GM12891 (cell line): ENCODE measurements around the gene NUBP1.

Experiments used
- DNase-seq: peaks from one replicate; pipeline ENCODE4 v3.0.0; 2011; ENCODE audit warnings: low spot score; ENCODE audit not compliant: insufficient read length
- FAIRE-seq: peaks from 2 replicates; lab custom pipeline; 2011; peaks lifted over from hg19 to GRCh38; lab: Jason Lieb, UNC
- PAX5 ChIP-seq: IDR thresholded peaks from 2 replicates; pipeline ENCODE4 v1.6.1; 2011; ENCODE audit warnings: low read length, moderate library complexity, mild to moderate bottlenecking; ENCODE audit not compliant: insufficient read depth, severe bottlenecking
- POLR2A ChIP-seq: IDR thresholded peaks from 2 replicates; pipeline ENCODE4 v1.6.1; 2011; ENCODE audit warnings: low read depth, low read length, control low read depth
- POLR2AphosphoS5 ChIP-seq: IDR thresholded peaks from 2 replicates; pipeline ENCODE4 v1.6.1; 2011; ENCODE audit warnings: low read depth, low read length, control low read depth
- POU2F2 ChIP-seq: IDR thresholded peaks from 2 replicates; pipeline ENCODE4 v1.6.1; 2011; ENCODE audit warnings: low read depth, mild to moderate bottlenecking, control low read depth, low read length, moderate library complexity
- SPI1 ChIP-seq: IDR thresholded peaks from 2 replicates; pipeline ENCODE4 v1.6.1; 2011; ENCODE audit warnings: low read depth, low read length, control low read depth
- TAF1 ChIP-seq: IDR thresholded peaks from 2 replicates; pipeline ENCODE4 v1.6.1; 2011; ENCODE audit warnings: low read depth, low read length, control low read depth

Gene NUBP1

DNA sequence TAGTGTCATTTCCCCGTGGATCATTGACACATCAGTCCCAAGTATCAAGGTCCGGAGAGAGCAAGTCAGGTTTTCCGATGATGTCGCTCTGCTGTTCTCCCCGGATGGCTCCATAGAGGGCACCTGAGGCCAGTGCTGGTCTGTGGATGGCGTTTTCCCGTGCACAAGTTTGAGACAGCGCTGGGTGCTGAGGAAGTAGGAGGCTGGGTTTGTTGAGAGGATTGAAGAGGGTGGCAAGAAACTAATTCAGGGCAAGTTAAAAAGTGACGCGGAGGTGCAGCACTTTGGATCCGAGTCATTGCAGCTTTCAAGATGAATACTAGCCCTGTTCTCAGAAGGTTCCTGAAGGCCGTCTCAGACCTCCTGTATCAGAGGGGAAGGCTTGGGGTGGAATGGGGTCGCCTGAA is 7.7 kb downstream of the NUBP1 start:
- FAIRE-seq = no peak
- TF ChIP-seq TAF1 (no peak), POLR2AphosphoS5 (no peak), PAX5 (no peak), SPI1 (no peak), POLR2A (no peak), POU2F2 (no peak)
- no peak for DNase-seq

DNA sequence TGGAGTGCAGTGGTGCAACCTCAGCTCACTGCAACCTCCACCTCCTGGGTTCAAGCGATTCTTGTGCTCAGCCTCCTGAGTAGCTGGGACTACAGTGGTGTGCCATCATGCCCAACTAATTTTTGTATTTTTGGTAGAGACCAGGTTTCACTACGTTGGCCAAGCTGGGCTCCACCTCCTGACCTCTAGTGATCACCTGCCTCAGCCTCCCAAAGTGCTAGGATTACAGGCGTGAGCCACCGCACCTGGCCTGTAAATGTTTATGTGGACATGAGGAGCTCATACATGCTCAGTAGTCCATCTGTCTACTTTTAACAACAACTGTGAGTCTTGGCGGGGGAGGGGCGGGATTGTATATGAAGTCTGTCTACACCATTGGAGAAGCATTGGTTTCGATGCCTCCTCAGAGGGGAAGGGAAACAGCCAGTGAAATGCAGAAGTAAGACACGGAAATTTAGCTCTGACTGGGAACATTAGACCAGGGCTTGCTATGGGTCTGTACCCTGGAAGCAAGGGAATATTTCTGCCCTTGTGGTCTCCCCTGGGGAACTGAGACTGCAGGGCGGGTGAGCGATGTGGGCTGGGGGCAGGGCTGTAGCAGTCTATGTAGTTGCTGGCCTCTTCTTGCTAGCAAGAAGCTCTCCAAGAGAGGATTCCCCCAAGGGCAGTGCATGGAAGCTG is 9.3 kb downstream of the NUBP1 start:
- no peak for DNase-seq
- TF ChIP-seq PAX5 = no peak
- peak; percentile 91 for TF ChIP-seq SPI1
- 0 out of 2 replicates have a peak, but pooled peaks have one; percentile 8 for TF ChIP-seq TAF1
- TF ChIP-seq POU2F2 = peak; percentile 54; the same call in 1 of the 2 replicates
- no peak for TF ChIP-seq POLR2A
- TF ChIP-seq POLR2AphosphoS5 = no peak
- peak; percentile 86 for FAIRE-seq

DNA sequence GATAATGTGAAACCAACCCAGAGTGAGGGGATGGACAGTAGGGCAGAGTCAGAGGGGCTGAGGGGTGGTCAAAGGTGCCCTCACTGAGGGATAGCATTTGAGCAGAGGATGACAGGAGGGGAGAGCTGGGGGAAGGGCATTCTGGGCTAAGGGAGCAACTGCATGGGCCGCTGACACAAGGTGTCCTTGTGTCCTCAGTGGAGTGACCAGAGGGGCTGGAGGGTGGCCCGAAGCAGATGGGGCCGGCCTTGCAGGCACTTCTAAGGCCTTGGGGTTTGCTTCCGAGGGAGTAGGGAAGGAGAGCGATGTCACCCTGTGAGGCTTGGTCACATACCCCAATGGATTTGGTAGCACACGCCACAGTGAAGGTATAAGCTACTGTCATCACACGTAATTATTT is 10.0 kb downstream of the NUBP1 start:
- FAIRE-seq = peak; percentile 28
- no peak for DNase-seq
- TF ChIP-seq TAF1 = 0 out of 2 replicates have a peak, but pooled peaks have one; percentile 3
- no peak for TF ChIP-seq SPI1
- TF ChIP-seq PAX5 = no peak
- TF ChIP-seq POLR2AphosphoS5 = no peak
- no peak for TF ChIP-seq POU2F2
- TF ChIP-seq POLR2A = no peak

GRCh38 chr16:10754941-10755340 is 11.3 kb downstream of the NUBP1 start:
- no peak for TF ChIP-seq POLR2A
- no peak for TF ChIP-seq POU2F2
- TF ChIP-seq POLR2AphosphoS5 = no peak
- TF ChIP-seq TAF1 = no peak
- no peak for TF ChIP-seq PAX5
- FAIRE-seq = no peak
- no peak for DNase-seq

- no peak for TF ChIP-seq SPI1
- TF ChIP-seq POLR2A = no peak
- no peak for TF ChIP-seq PAX5
- no peak for TF ChIP-seq POU2F2
- no peak for TF ChIP-seq POLR2AphosphoS5
- DNase-seq (no peak), FAIRE-seq (no peak)
These were observed 12.9 kb downstream of the NUBP1 start for GRCh38 chr16:10756574-10756973.

- TF ChIP-seq SPI1 (no peak), POLR2A (no peak), TAF1 (no peak), POU2F2 (no peak), PAX5 (no peak), POLR2AphosphoS5 (no peak)
- DNase-seq (no peak), FAIRE-seq (peak; percentile 62)
These were observed 17.2 kb downstream of the NUBP1 start for GRCh38 chr16:10760858-10761257.

GRCh38 chr16:10761373-10761772 is 17.7 kb downstream of the NUBP1 start:
- DNase-seq (no peak), FAIRE-seq (no peak)
- TF ChIP-seq SPI1 = no peak
- TF ChIP-seq POLR2AphosphoS5 = no peak
- TF ChIP-seq POU2F2 = no peak
- no peak for TF ChIP-seq TAF1
- no peak for TF ChIP-seq POLR2A
- no peak for TF ChIP-seq PAX5

DNA sequence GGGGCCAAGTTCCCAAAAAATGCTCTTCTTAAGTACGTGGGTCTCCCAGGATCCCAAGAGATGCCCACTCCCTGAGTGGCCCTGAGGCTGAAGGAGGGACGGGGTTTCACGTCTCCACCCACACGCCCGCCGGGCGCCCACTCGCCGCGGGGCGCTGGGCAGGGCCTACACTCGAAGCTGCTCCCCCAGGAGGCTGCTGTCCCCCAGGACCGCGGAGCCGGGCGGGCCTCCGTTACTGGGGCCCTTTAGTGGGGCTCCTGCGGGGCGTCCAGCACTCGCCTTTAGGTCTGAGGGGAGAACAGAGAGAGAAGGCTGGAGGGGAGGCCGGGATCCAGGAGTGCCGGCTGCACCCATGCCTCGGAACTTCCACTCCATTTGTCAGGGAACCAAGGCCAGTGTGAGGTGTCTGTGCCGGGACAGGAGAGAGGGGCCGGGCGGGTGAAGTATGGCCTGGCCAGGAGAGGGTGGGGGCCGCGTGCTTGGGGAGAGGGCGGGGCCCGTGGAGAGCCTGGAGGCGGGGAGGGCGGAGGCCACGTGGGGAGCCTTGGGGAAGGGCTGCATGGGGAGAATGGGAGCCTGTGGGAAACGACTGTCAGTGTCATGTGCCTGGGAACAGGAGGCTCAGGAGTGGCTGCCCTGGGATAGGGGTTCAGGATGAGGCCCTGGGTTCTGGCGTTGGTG is 18.8 kb downstream of the NUBP1 start:
- no peak for DNase-seq
- FAIRE-seq = no peak
- TF ChIP-seq PAX5 = no peak
- no peak for TF ChIP-seq SPI1
- TF ChIP-seq POU2F2 = no peak
- no peak for TF ChIP-seq POLR2A
- TF ChIP-seq TAF1 = no peak
- no peak for TF ChIP-seq POLR2AphosphoS5

GRCh38 chr16:10763456-10763855 is 19.8 kb downstream of the NUBP1 start:
- FAIRE-seq (peak; percentile 33), DNase-seq (no peak)
- no peak for TF ChIP-seq TAF1
- no peak for TF ChIP-seq PAX5
- no peak for TF ChIP-seq POLR2AphosphoS5
- TF ChIP-seq POU2F2 = no peak
- no peak for TF ChIP-seq POLR2A
- no peak for TF ChIP-seq SPI1

GRCh38 chr16:10765772-10766171 is 22.1 kb downstream of the NUBP1 start:
- no peak for DNase-seq
- no peak for TF ChIP-seq TAF1
- TF ChIP-seq POLR2AphosphoS5 = no peak
- no peak for TF ChIP-seq PAX5
- TF ChIP-seq POLR2A = no peak
- TF ChIP-seq POU2F2 = no peak
- no peak for TF ChIP-seq SPI1
- peak; percentile 87 for FAIRE-seq
